GM12878 (cell line): ENCODE measurements around the gene ADSS1.

Source experiments
- CREB1 ChIP-seq: IDR thresholded peaks from 2 replicates; pipeline ENCODE4 v1.6.1; 2012; ENCODE audit warnings: low read depth, mild to moderate bottlenecking, inconsistent platforms
- EP300 ChIP-seq, 2 experiments: fragments of 150-350 bp in 1 of 2; IDR thresholded peaks; 2 replicates each; pipeline ENCODE4 v1.6.1; 2011 to 2012; ENCODE audit warnings: low read depth in 2 of 2, low read length in 2 of 2, borderline replicate concordance in 1 of 2, improper control_type of control experiment in 1 of 2, inconsistent platforms in 1 of 2; ENCODE audit not compliant: control insufficient read depth in 1 of 2
- ESRRA ChIP-seq: IDR thresholded peaks from 2 replicates; pipeline ENCODE4 v1.6.1; 2012; ENCODE audit warnings: mild to moderate bottlenecking, low read length, improper control_type of control experiment
- EZH2 ChIP-seq: IDR thresholded peaks from 2 replicates; pipeline ENCODE4 v1.6.1; 2012; ENCODE audit warnings: low read depth, mild to moderate bottlenecking, control low read depth, inconsistent platforms, low read length, borderline replicate concordance; ENCODE audit not compliant: control insufficient read depth
- HDAC2 ChIP-seq: fragments of 200-600 bp; sonication (generic); IDR thresholded peaks from 2 replicates; pipeline ENCODE4 v1.6.1; 2017
- JUNB ChIP-seq: IDR thresholded peaks from 2 replicates; pipeline ENCODE4 v1.6.1; 2016; ENCODE audit warnings: antibody characterized with exemption, mild to moderate bottlenecking
- MXI1 ChIP-seq: fragments of 150-350 bp; IDR thresholded peaks from 2 replicates; pipeline ENCODE4 v1.6.1; 2011; ENCODE audit warnings: low read depth, mild to moderate bottlenecking, inconsistent platforms, low read length, improper control_type of control experiment
- NR2C2 ChIP-seq: IDR thresholded peaks from 2 replicates; pipeline ENCODE4 v1.6.1; 2011; ENCODE audit warnings: borderline replicate concordance, low read depth; ENCODE audit not compliant: control insufficient read depth, insufficient read length
- POLR2A ChIP-seq: IDR thresholded peaks from 2 replicates; pipeline ENCODE4 v1.6.1; 2011; ENCODE audit warnings: low read depth, mild to moderate bottlenecking, low read length
- POLR2AphosphoS5 ChIP-seq: IDR thresholded peaks from 2 replicates; pipeline ENCODE4 v1.6.1; 2011; ENCODE audit warnings: mild to moderate bottlenecking, low read length, inconsistent platforms
- RAD21 ChIP-seq: IDR thresholded peaks from 2 replicates; pipeline ENCODE4 v1.6.1; 2011; ENCODE audit warnings: mild to moderate bottlenecking, low read depth, low read length, moderate library complexity; ENCODE audit not compliant: insufficient read depth
- TAF1 ChIP-seq: IDR thresholded peaks from 2 replicates; pipeline ENCODE4 v1.6.1; 2011; ENCODE audit warnings: mild to moderate bottlenecking, low read depth, low read length, borderline replicate concordance
- TF ChIP-seq, protein P1 (sequence below), 3 experiments: IDR thresholded peaks in 2 of 3; conservative IDR thresholded peaks in 1 of 3; 2 replicates each; pipeline ENCODE4 v1.5.1; 2011; ENCODE audit warnings: low read depth in 3 of 3, low read length in 3 of 3, mild to moderate bottlenecking in 3 of 3, control low read depth in 2 of 3, moderate library complexity in 2 of 3, inconsistent platforms in 1 of 3, mixed read lengths in 1 of 3; ENCODE audit not compliant: control insufficient read depth in 2 of 3, insufficient read depth in 1 of 3; ENCODE audit errors: extremely low read depth in 1 of 3
- TF ChIP-seq, protein P2 (sequence below): fragments of 450-650 bp; IDR thresholded peaks from 2 replicates; pipeline ENCODE4 v1.6.1; 2016; ENCODE audit warnings: mild to moderate bottlenecking, moderate library complexity, borderline replicate concordance

DNA sequence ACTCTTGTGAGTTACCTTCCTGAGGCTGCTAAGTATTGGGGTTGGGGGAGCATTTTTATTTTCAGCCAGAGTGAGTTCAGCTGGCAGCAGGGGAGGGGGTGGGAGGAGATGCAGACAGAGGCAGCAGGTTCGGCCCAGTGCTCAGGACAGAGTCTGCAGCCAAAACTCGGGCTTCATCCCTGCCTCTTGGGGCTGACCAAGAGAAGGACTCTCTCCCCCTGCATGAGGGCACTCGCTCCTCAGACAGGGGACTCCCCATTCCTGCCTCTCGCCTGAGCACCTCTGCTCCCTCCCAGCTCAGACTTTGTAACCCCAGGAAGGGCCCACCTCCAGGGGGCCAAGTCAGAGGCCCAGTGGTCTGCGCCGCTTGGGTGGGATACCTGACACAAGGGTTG, 72.7 kb downstream of the ADSS1 start:
- TF ChIP-seq, protein P1, sequence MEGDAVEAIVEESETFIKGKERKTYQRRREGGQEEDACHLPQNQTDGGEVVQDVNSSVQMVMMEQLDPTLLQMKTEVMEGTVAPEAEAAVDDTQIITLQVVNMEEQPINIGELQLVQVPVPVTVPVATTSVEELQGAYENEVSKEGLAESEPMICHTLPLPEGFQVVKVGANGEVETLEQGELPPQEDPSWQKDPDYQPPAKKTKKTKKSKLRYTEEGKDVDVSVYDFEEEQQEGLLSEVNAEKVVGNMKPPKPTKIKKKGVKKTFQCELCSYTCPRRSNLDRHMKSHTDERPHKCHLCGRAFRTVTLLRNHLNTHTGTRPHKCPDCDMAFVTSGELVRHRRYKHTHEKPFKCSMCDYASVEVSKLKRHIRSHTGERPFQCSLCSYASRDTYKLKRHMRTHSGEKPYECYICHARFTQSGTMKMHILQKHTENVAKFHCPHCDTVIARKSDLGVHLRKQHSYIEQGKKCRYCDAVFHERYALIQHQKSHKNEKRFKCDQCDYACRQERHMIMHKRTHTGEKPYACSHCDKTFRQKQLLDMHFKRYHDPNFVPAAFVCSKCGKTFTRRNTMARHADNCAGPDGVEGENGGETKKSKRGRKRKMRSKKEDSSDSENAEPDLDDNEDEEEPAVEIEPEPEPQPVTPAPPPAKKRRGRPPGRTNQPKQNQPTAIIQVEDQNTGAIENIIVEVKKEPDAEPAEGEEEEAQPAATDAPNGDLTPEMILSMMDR (IDR thresholded peaks at IDR 0.05 in 2 of 3, conservative IDR thresholded peaks at IDR 0.05 in 1 of 3; ENCODE audit: control insufficient read depth in 2 of 3, extremely low read depth in 1 of 3, insufficient read depth in 1 of 3, low read depth in 3 of 3, low read length in 3 of 3), result no peak
- TF ChIP-seq EP300 (IDR thresholded peaks at IDR 0.05; ENCODE audit: borderline replicate concordance in 1 of 2, control insufficient read depth in 1 of 2, low read depth in 2 of 2, low read length in 2 of 2) (no peak), POLR2A (no peak), TAF1 (no peak), EZH2 (no peak), NR2C2 (no peak), RAD21 (no peak), ESRRA (no peak), HDAC2 (no peak), POLR2AphosphoS5 (no peak), CREB1 (no peak), MXI1 (no peak), JUNB (no peak)
- TF ChIP-seq, protein P2, sequence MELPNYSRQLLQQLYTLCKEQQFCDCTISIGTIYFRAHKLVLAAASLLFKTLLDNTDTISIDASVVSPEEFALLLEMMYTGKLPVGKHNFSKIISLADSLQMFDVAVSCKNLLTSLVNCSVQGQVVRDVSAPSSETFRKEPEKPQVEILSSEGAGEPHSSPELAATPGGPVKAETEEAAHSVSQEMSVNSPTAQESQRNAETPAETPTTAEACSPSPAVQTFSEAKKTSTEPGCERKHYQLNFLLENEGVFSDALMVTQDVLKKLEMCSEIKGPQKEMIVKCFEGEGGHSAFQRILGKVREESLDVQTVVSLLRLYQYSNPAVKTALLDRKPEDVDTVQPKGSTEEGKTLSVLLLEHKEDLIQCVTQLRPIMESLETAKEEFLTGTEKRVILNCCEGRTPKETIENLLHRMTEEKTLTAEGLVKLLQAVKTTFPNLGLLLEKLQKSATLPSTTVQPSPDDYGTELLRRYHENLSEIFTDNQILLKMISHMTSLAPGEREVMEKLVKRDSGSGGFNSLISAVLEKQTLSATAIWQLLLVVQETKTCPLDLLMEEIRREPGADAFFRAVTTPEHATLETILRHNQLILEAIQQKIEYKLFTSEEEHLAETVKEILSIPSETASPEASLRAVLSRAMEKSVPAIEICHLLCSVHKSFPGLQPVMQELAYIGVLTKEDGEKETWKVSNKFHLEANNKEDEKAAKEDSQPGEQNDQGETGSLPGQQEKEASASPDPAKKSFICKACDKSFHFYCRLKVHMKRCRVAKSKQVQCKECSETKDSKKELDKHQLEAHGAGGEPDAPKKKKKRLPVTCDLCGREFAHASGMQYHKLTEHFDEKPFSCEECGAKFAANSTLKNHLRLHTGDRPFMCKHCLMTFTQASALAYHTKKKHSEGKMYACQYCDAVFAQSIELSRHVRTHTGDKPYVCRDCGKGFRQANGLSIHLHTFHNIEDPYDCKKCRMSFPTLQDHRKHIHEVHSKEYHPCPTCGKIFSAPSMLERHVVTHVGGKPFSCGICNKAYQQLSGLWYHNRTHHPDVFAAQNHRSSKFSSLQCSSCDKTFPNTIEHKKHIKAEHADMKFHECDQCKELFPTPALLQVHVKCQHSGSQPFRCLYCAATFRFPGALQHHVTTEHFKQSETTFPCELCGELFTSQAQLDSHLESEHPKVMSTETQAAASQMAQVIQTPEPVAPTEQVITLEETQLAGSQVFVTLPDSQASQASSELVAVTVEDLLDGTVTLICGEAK, result no peak
